Loucy (cell line): ENCODE data around the gene INPP4B.

Experiments used
- EZH2phosphoT487 ChIP-seq: fragments of 200-600 bp; IDR thresholded peaks from 2 replicates; pipeline ENCODE4 v1.6.1; 2018; ENCODE audit warnings: antibody characterized with exemption, mild to moderate bottlenecking, moderate library complexity, borderline replicate concordance
- TF ChIP-seq, protein P1 (sequence below): fragments of 200-600 bp; sonication (generic); conservative IDR thresholded peaks from 2 replicates; pipeline ENCODE4 v1.5.1; 2014; ENCODE audit warnings: mild to moderate bottlenecking, antibody characterized with exemption, low read length

DNA sequence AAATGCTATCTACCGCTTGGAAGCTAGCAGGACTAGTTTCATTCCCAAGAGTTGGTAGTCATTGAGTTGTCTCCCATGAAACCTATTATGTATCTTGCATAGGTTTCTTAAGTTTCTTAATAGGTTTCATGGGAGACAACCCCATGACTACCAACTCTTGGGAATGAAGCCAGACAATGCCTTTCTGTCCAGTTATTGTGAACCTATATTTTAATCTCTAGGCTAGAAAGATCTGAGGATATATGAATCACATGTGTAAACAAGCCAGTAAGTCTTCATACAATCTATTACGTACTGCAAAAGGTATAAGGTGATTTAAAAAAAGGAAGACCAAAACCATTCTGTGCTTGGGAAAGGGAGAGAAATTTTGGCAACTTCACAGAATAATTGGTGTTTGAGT lies 162.6 kb downstream of the INPP4B start:
- TF ChIP-seq, protein P1, sequence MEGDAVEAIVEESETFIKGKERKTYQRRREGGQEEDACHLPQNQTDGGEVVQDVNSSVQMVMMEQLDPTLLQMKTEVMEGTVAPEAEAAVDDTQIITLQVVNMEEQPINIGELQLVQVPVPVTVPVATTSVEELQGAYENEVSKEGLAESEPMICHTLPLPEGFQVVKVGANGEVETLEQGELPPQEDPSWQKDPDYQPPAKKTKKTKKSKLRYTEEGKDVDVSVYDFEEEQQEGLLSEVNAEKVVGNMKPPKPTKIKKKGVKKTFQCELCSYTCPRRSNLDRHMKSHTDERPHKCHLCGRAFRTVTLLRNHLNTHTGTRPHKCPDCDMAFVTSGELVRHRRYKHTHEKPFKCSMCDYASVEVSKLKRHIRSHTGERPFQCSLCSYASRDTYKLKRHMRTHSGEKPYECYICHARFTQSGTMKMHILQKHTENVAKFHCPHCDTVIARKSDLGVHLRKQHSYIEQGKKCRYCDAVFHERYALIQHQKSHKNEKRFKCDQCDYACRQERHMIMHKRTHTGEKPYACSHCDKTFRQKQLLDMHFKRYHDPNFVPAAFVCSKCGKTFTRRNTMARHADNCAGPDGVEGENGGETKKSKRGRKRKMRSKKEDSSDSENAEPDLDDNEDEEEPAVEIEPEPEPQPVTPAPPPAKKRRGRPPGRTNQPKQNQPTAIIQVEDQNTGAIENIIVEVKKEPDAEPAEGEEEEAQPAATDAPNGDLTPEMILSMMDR: no peak
- TF ChIP-seq EZH2phosphoT487: no peak
